ACHN (cell line): ENCODE measurements around the gene SP140L.
A peak's percentile ranks its signal among the peaks of the same experiment; 100 is the strongest.
"Not testable (repeated sequence)": the region's sequence is repeated elsewhere in the genome, so short reads cannot be mapped to it uniquely, and the experiment has no call there.

Source experiments
- DNase-seq: peaks from one replicate; pipeline ENCODE4 v3.0.0-alpha.2; 2015
- in situ Hi-C: cut with HindIII; loops from 2 replicates; pipeline ENCODE4 v1.10.0; 2017; ENCODE audit warnings: low sequenced_read_pairs, low pct_ligation_motif_present, low pct_unique_long_range_greater_than_20kb

Gene SP140L

GRCh38 chr2:230326453-230327417 is at the start of gene SP140L:
SP140L (plus strand) TSS chr2:230327193; CDS start chr2:230327270, 77 bp downstream.
- peak; percentile 91 for DNase-seq

GRCh38 chr2:230282936-230283335 is 44.1 kb upstream of the SP140L start:
- in situ Hi-C loops = no loop called here
- DNase-seq = no peak

More at GRCh38 chr2:230326453-230327417, at the start of gene SP140L:
- in situ Hi-C loops = no loop called here

GRCh38 chr2:230286048-230286447 is 40.9 kb upstream of the SP140L start:
- in situ Hi-C loops = no loop called here
- no peak for DNase-seq

GRCh38 chr2:230289311-230289710 is 37.7 kb upstream of the SP140L start:
- DNase-seq = peak; percentile 46
- in situ Hi-C loops = not testable (repeated sequence)

- in situ Hi-C loops = no loop called here
These were observed 31.8 kb upstream of the SP140L start for GRCh38 chr2:230295192-230295591.

GRCh38 chr2:230296917-230297316 is 30.1 kb upstream of the SP140L start:
- in situ Hi-C loops = no loop called here
- no peak for DNase-seq

More at GRCh38 chr2:230295192-230295591, 31.8 kb upstream of the SP140L start:
- no peak for DNase-seq

- DNase-seq = no peak
- in situ Hi-C loops = no loop called here
These were observed 27.4 kb upstream of the SP140L start for GRCh38 chr2:230299618-230300017.

GRCh38 chr2:230305416-230306275 is 21.3 kb upstream of the SP140L start:
- DNase-seq = no peak
- in situ Hi-C loops = no loop called here

- in situ Hi-C loops = no loop called here
- DNase-seq = no peak
These were observed 20.5 kb upstream of the SP140L start for GRCh38 chr2:230306474-230306873.

- DNase-seq = no peak
These were observed 19.5 kb upstream of the SP140L start for GRCh38 chr2:230307485-230307884.

GRCh38 chr2:230308402-230309000 is 18.5 kb upstream of the SP140L start:
- no peak for DNase-seq

More at GRCh38 chr2:230307485-230307884, 19.5 kb upstream of the SP140L start:
- in situ Hi-C loops = no loop called here

GRCh38 chr2:230310792-230311191 is 16.2 kb upstream of the SP140L start:
- DNase-seq, in situ Hi-C loops: not testable (repeated sequence)

More at GRCh38 chr2:230308402-230309000, 18.5 kb upstream of the SP140L start:
- in situ Hi-C loops = no loop called here

GRCh38 chr2:230311634-230312033 is 15.4 kb upstream of the SP140L start:
- DNase-seq, in situ Hi-C loops: not testable (repeated sequence)

- DNase-seq = no peak
- in situ Hi-C loops = no loop called here
These were observed 14.4 kb upstream of the SP140L start for GRCh38 chr2:230312638-230313037.

GRCh38 chr2:230317366-230317765 is 9.6 kb upstream of the SP140L start:
- in situ Hi-C loops = no loop called here
- DNase-seq = no peak

- no peak for DNase-seq
- in situ Hi-C loops = no loop called here
These were observed 8.5 kb upstream of the SP140L start for GRCh38 chr2:230318190-230319121.

GRCh38 chr2:230319211-230319862 is 7.7 kb upstream of the SP140L start:
- in situ Hi-C loops = no loop called here
- DNase-seq = no peak
